Measurements from ENCODE around the gene PPP2R5A. TPM values are rescaled to one million over a fixed set of nuclear protein-coding genes. Genes with fewer than 3 reads are reported as not detected.

PPP2R5A gene
- total RNA-seq, 1 donor from 2014 or later = 88.4 TPM

- Histone ChIP-seq H3K36me3 (no peaks in the 10 kb centered on the region), H3K27ac (peak overlapping the region; percentile 55), H3K4me3 (peak overlapping the region; percentile 86), H3K9me3 (no peaks in the 10 kb centered on the region), H3K4me1 (peaks cover 44% of the 10 kb centered on the region), H3K27me3 (no peaks in the 10 kb centered on the region)
- intact Hi-C loops (cut with DNase I) = no loop called here
- no peak for ATAC-seq
- DNase-seq = no peak
- no peak for TF ChIP-seq CTCF (IDR thresholded peaks at IDR 0.05)
Measured at GRCh38 chr1:212288615-212289014, 3.4 kb downstream of the PPP2R5A start.

GRCh38 chr1:212289262-212290077, 4.3 kb downstream of the PPP2R5A start:
- DNase-seq (no peak), ATAC-seq (no peak)
- no peak overlapping the region for H3K27ac ChIP-seq
- H3K27me3 ChIP-seq = no peaks in the 10 kb centered on the region
- no peaks in the 10 kb centered on the region for H3K36me3 ChIP-seq
- H3K9me3 ChIP-seq = no peaks in the 10 kb centered on the region
- no peak for TF ChIP-seq CTCF (IDR thresholded peaks at IDR 0.05)
- peaks cover 52% of the 10 kb centered on the region for H3K4me1 ChIP-seq
- H3K4me3 ChIP-seq = peak overlapping the region; percentile 86
- intact Hi-C loops (cut with DNase I) = loop anchor here (10.0 kb wide), 1 partner anchor 215 kb away; no protein-coding TSS in a partner anchor

- ATAC-seq = no peak
- no peaks in the 10 kb centered on the region for H3K36me3 ChIP-seq
- intact Hi-C loops (cut with DNase I) = loop anchor here (10.0 kb wide), 1 partner anchor 216 kb away; no protein-coding TSS in a partner anchor
Measured at GRCh38 chr1:212290608-212291007, 5.4 kb downstream of the PPP2R5A start.

GRCh38 chr1:212291505-212292134, 6.4 kb downstream of the PPP2R5A start:
- DNase-seq (no peak), ATAC-seq (peak; percentile 87)
- no peaks in the 10 kb centered on the region for H3K27me3 ChIP-seq
- H3K9me3 ChIP-seq = no peaks in the 10 kb centered on the region
- no peaks in the 10 kb centered on the region for H3K36me3 ChIP-seq
- no peak overlapping the region for H3K4me3 ChIP-seq
- H3K4me1 ChIP-seq = peaks cover 62% of the 10 kb centered on the region
- TF ChIP-seq CTCF (IDR thresholded peaks at IDR 0.05) = peak; percentile 66
- no peak overlapping the region for H3K27ac ChIP-seq
- intact Hi-C loops (cut with DNase I) = loop anchor here (10.0 kb wide), 1 partner anchor 217 kb away; no protein-coding TSS in a partner anchor

More at GRCh38 chr1:212290608-212291007, 5.4 kb downstream of the PPP2R5A start:
- Histone ChIP-seq H3K4me3 (peak overlapping the region; percentile 86), H3K9me3 (no peaks in the 10 kb centered on the region), H3K4me1 (peaks cover 62% of the 10 kb centered on the region), H3K27me3 (no peaks in the 10 kb centered on the region), H3K27ac (no peak overlapping the region)
- DNase-seq = no peak
- TF ChIP-seq CTCF (IDR thresholded peaks at IDR 0.05) = no peak

- H3K27ac ChIP-seq = no peak overlapping the region
- no peaks in the 10 kb centered on the region for H3K9me3 ChIP-seq
- no peaks in the 10 kb centered on the region for H3K36me3 ChIP-seq
- TF ChIP-seq CTCF (IDR thresholded peaks at IDR 0.05) = no peak
- intact Hi-C loops (cut with DNase I) = loop anchor here (10.0 kb wide), 1 partner anchor 218 kb away; no protein-coding TSS in a partner anchor
- H3K4me3 ChIP-seq = no peak overlapping the region
- no peaks in the 10 kb centered on the region for H3K27me3 ChIP-seq
- DNase-seq (no peak), ATAC-seq (no peak)
- peaks cover 62% of the 10 kb centered on the region for H3K4me1 ChIP-seq
Measured at GRCh38 chr1:212292250-212293105, 7.3 kb downstream of the PPP2R5A start.
